Limb (tissue), 2 donors: ENCODE measurements around the gene TESK1.

Experiments used
- DNase-seq, 2 donors: peaks; one replicate each; pipeline ENCODE4 v3.0.0-alpha.2; 2016; ENCODE audit errors: extremely low spot score in 2 of 2

Gene TESK1

GRCh38 chr9:35646153-35646532 lies 41.1 kb downstream of the TESK1 start:
- peak; percentile 51 to 75 for DNase-seq

DNA sequence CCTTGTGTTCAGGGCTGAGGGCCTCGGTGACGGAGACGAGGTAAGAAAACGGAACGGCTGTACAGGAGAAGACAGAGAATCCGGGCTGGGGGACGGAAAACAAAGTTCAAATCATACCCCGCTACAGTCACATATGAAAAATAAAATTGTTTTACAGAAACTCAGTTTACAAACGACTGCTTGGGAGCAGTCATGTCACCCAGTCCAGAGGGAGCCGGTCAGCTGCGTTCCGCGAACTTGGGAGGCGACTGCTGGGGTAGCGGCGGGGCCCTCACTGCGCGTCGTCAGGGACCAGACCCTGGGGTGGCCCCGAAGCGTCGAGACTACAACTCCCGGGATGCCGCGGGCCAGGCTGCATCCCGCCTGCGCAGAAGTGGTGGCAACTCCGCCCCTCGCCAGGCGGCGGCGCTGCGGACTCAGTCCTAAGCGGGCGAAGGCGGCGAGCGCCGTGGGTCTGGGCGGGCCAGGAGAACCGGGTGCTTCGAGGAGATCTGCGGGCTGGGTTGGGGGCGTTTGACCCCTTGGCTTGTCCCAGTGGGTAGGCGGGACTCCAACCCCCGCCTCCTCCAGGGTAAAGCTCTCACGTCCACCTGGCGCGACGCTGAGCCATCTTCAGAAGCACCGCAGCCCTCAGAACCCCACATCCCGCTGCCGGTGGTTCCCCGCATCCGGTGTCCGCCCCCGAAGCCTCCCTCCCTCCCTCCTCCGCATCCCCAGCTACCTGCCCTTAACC lies 41.6 kb downstream of the TESK1 start:
- peak; percentile 95 to 97 for DNase-seq

GRCh38 chr9:35649431-35650340 lies 44.6 kb downstream of the TESK1 start:
- DNase-seq, result no peak

- DNase-seq, result no peak
Observed at GRCh38 chr9:35650341-35651158, 45.5 kb downstream of the TESK1 start, which contains the start of gene SIT1. Gene SIT1 (minus strand): TSS chr9:35650931. CDS start chr9:35650853, 78 bp downstream.

DNA sequence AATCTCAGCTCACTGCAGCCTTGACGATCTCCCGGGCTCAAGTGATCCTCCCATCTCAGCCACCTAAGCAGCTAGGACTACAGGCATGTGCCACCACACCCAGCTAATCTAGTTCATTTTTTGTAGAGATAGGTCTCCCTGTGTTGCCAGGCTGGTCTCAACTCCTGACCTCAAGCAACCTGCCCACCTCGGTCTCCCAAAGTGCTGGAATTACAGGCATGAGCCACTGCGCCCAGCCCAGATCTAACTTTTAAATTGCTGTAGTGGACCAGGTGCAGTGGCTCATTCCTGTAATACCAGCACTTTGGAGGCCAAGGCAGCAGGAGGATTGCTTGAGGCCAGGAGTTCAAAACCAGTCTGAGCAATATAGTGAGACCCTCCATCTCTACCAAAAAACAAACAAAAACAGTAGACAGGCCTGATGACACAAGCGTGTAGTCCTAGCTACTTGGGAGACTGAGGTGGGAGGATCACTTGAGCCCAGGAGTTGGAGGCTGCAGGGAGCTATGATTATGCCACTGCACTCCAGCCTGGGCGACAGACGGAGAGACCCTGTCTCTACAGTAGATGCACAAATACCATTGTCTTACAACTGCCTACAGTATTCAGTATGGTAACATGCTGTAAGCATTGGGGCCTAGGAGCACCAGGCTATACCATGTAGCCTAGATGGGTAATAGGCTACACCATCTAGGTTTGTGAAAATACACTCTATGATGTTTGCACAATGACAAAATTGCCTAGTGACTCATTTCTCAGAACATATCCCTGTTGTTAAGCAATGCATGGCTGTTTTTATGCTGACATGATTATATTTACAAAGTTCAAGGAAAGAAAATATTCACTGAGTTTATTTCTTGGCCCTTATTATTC lies 47.1 kb downstream of the TESK1 start:
- no peak for DNase-seq

DNA sequence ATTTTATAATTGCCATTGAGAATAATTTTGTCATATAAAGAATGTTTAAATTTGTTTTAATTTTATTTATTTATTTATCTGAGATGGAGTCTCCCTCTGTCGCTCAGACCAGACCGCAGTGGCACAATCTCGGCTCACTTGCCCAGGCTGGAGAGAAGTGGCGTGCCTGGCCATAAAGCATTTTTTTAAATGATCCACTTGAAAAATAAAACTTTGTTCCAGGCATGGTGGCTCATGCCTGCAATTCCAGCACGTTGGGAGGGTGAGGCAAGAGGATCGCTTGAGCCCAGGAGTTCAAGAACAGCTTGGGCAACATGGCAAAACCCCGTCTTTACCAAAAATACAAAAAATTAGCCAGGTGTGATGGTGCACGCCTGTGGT lies 47.8 kb downstream of the TESK1 start:
- no peak for DNase-seq

DNA sequence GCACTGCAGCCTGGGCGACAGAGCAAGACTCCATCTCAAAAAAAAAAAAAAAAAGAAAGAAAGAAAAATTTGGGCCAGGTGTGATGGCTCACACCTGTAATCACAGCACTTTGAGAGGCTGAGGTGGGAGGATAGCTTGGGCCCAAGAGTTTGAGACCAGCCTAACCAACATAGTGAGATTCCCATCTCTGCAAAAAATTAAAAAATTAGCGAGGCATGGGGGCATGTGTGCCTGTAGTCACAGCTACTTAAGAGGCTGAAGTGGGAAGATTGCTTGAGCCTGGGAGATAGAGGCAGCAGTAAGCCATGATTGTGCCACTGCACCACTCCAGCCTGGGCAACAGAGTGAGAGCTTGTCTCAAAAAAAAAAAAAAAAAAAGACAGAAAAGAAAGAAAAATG lies 48.5 kb downstream of the TESK1 start:
- DNase-seq, result no peak

GRCh38 chr9:35656348-35656747 lies 51.3 kb downstream of the TESK1 start:
- no peak for DNase-seq

DNA sequence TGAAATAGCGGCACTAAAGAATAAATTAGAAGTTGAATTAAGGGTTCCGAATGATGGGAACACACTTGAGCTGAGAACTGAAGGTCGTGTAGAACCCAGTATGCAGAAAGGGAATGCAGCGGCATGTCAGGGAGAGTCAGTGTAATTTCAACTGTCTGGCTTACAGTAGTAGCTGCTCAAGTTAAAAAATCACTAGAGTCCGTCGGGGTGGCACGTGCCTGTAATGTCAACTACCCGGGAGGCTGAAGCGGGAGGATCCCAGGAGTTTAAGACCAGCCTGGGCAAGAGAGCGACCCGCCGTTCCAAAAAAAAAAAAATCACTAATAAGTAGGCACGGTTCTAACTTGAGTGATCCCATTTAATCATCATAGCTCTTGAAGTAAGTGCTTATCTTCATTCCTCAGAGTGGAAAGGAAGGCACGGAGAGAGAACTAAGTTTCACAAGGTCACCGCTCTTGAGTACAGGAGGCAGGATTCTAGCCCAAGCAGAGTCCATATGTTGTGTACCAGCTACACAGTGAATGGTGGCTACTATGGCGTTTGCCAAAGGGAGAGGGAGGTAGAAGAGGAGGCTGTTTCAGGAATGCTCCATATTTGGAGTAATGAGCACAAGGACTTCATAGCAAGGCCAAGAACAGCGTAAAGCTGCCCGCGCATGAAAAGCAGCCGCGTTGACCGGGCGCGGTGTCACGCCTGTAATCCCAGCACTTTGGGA lies 51.9 kb downstream of the TESK1 start:
- peak in 1 of 2 donors; percentile 63 for DNase-seq

GRCh38 chr9:35657546-35658136 lies 52.6 kb downstream of the TESK1 start, which contains the start of gene RMRP:
Gene RMRP (minus strand): TSS chr9:35658019.
- peak; percentile 97 to 99 for DNase-seq

DNA sequence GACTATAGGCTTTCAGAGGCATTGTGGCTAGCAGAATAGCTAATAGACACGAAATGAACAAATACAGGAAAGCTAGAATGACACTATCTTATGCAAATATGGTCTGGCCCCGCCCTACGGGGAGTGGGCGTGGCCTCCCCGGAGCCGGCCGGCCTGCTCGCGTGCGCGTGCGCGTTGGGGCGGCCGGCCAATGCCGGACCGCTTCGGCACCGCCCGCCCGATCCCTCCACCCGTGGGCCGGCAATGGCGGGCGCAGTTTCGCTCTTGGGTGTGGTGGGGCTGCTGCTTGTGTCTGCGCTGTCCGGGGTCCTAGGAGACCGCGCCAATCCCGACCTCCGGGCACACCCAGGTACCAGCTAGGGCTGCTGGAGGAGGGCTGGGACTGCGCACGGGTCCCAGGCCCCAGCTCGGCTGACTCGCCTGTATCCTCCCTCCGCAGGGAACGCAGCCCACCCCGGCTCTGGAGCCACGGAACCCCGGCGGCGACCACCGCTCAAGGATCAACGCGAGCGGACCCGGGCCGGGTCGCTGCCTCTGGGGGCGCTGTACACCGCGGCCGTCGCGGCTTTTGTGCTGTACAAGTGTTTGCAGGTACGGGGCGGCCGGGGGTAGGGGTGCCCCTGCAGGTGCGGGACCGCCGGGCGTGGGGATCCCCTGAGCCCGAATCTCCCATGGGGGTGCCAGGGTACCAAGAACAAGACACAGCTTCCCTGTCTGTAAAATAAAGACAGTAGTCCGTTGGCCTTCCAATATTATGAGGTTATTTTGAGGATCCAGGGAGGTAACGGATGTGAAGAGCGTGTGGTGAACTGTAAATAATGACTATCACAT lies 53.3 kb downstream of the TESK1 start, which contains the start of gene CCDC107:
Gene CCDC107, plus strand, starts transcription at position 156 of the 831 bp plus-strand sequence. Its CDS starts 88 bp downstream, at position 244.
- peak; percentile 88 to 94 for DNase-seq

DNA sequence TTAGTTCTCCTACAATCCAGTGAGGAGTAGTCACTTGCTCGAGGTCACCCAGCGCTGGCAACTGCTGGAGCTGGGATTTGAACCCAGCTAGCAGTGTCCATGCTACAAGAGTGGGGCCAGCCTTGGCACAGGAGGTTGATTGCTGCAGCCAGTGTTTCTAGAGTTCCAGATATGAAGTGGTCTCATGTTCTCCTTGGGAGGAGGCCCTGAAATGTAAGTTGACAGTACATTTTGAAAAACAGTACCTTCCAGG lies 53.8 kb downstream of the TESK1 start:
- DNase-seq, result peak; percentile 47 to 57

DNA sequence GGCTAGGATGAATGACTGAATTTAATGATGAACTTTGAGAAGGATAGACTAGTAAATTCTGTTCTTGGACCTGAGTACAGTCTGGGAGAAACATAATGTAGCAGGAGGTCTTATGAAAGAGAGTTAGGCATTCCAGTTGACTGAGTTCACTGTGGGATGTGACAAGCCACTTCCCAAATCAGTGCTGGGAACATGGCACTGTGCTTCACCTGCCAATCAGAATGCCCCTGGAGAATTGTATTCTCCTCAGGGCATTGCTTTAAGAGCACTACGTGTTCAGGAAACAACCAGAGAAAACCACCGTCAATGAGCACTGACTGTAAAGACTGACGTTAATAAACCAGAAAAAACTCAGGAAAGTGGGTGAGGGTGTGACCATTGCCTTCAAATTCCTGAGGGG lies 54.3 kb downstream of the TESK1 start:
- DNase-seq, result no peak
